ENCODE measurements around the gene MFAP2.

DNA sequence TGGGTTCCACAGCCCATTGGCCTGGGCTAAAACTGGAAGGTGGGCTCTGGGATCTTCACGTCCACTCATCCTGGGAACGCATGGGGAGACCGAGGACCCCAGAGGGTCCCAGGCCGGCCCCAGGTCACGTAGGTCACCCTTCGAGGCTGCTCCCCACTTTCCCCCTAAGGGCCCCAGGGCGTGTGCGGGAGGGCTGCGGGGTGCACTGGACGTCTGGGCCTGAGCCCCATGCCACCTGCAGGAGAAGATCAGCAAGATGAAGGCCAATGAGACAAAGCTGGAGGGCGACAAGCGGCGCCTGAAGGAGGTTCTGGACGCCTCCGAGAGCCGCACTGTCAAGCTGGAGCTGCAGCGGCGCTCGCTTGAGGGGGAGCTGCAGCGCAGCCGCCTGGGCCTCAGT is 12.5 kb downstream of the MFAP2 start:
- TF ChIP-seq, protein P1, sequence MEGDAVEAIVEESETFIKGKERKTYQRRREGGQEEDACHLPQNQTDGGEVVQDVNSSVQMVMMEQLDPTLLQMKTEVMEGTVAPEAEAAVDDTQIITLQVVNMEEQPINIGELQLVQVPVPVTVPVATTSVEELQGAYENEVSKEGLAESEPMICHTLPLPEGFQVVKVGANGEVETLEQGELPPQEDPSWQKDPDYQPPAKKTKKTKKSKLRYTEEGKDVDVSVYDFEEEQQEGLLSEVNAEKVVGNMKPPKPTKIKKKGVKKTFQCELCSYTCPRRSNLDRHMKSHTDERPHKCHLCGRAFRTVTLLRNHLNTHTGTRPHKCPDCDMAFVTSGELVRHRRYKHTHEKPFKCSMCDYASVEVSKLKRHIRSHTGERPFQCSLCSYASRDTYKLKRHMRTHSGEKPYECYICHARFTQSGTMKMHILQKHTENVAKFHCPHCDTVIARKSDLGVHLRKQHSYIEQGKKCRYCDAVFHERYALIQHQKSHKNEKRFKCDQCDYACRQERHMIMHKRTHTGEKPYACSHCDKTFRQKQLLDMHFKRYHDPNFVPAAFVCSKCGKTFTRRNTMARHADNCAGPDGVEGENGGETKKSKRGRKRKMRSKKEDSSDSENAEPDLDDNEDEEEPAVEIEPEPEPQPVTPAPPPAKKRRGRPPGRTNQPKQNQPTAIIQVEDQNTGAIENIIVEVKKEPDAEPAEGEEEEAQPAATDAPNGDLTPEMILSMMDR (conservative IDR thresholded peaks at IDR 0.05; ENCODE audit: low read depth in 2 of 2) = no peak
- TF ChIP-seq EZH2phosphoT487 (IDR thresholded peaks at IDR 0.05; ENCODE audit: unreplicated experiment) = no peak
- no peak for TF ChIP-seq JUNB (IDR thresholded peaks at IDR 0.05; ENCODE audit: unreplicated experiment)
- no peak for TF ChIP-seq EZH2 (IDR thresholded peaks at IDR 0.05; ENCODE audit: low read depth, unreplicated experiment)
- TF ChIP-seq POLR2AphosphoS5 (IDR thresholded peaks at IDR 0.05; ENCODE audit: low read depth) = no peak
- TF ChIP-seq ZNF114 (CRISPR knock-in tag; IDR thresholded peaks at IDR 0.05) = no peak
- no peak for TF ChIP-seq REST (IDR thresholded peaks at IDR 0.05; ENCODE audit: unreplicated experiment)
- no peak for TF ChIP-seq ETS1 (IDR thresholded peaks at IDR 0.05)
- TF ChIP-seq ZNF331 (CRISPR knock-in tag; IDR thresholded peaks at IDR 0.05; ENCODE audit: low read depth) = no peak
- no peak for TF ChIP-seq NANOG (IDR thresholded peaks at IDR 0.05; ENCODE audit: borderline replicate concordance)
